Parathyroid adenoma (tissue), 2 donors: ENCODE measurements around the gene CACNG5.

Experiments
- H2AFZ ChIP-seq: fragments of 300-600 bp; sonication (generic); one replicate; pipeline ENCODE4 v1.7.0; 2017; ENCODE audit warnings: antibody characterized with exemption, mild to moderate bottlenecking
- H3K27ac ChIP-seq: fragments of 300-600 bp; sonication (generic); one replicate; pipeline ENCODE4 v1.7.0; 2017
- H3K27me3 ChIP-seq: fragments of 300-600 bp; sonication (generic); one replicate; pipeline ENCODE4 v1.7.0; 2017; ENCODE audit warnings: low read length; ENCODE audit not compliant: control insufficient read depth, insufficient read depth
- H3K36me3 ChIP-seq: fragments of 300-600 bp; sonication (generic); one replicate; pipeline ENCODE4 v1.7.0; 2017; ENCODE audit warnings: low read length; ENCODE audit not compliant: control insufficient read depth, insufficient read depth
- H3K4me1 ChIP-seq: fragments of 300-600 bp; sonication (generic); one replicate; pipeline ENCODE4 v1.7.0; 2017; ENCODE audit warnings: control low read depth
- H3K4me2 ChIP-seq: fragments of 300-600 bp; sonication (generic); one replicate; pipeline ENCODE4 v1.7.0; 2017; ENCODE audit warnings: low read length
- H3K4me3 ChIP-seq: fragments of 300-600 bp; sonication (generic); one replicate; pipeline ENCODE4 v1.7.0; 2017; ENCODE audit warnings: low read depth, low read length
- H3K79me2 ChIP-seq: fragments of 300-600 bp; sonication (generic); one replicate; pipeline ENCODE4 v1.7.0; 2017; ENCODE audit warnings: control low read depth
- H3K9ac ChIP-seq: fragments of 300-600 bp; sonication (generic); one replicate; pipeline ENCODE4 v1.7.0; 2017; ENCODE audit warnings: mild to moderate bottlenecking
- H3K9me3 ChIP-seq: fragments of 300-600 bp; sonication (generic); one replicate; pipeline ENCODE4 v1.7.0; 2017; ENCODE audit warnings: low read length; ENCODE audit not compliant: control insufficient read depth
- CTCF ChIP-seq: fragments of 300-600 bp; sonication (generic); IDR thresholded peaks from one replicate; pipeline ENCODE4 v1.7.0; 2017; ENCODE audit warnings: antibody characterized with exemption, mild to moderate bottlenecking
- donor health status: primary hyperparathyroidism.

The CACNG5 gene

DNA sequence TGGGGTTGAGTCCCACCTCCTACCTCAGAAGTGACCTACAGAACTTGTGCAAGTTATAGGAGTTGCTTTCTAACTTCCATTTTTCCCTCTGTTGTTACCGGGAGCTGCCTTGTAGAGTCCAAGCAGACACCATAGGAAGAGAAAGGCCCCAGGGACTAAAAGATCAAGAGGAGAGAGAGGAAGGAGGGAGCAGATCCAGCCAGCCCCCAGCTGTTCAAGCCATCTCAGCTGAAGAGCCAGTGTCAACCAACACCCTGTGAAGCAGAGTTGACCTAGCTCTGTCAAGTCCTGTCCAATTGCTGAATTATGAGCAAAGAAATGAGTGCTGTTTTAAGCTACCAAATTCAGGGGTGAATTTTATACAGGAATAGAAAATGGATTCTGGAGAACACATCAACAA lies 94.7 kb downstream of the CACNG5 start:
- H3K4me1 ChIP-seq, result no peaks in the 10 kb centered on the region

GRCh38 chr17:66930933-66931332 lies 96.0 kb downstream of the CACNG5 start:
- H3K27me3 ChIP-seq, result no peaks in the 10 kb centered on the region
- no peak for TF ChIP-seq CTCF
- H3K9me3 ChIP-seq, result no peaks in the 10 kb centered on the region
- no peaks in the 10 kb centered on the region for H3K4me1 ChIP-seq
- no peaks in the 10 kb centered on the region for H3K36me3 ChIP-seq
- no peaks in the 10 kb centered on the region for H3K79me2 ChIP-seq
- H3K4me3 ChIP-seq, result no peak overlapping the region
- no peak overlapping the region for H3K4me2 ChIP-seq
- H2AFZ ChIP-seq, result no peak overlapping the region
- H3K27ac ChIP-seq, result no peak overlapping the region
- no peak overlapping the region for H3K9ac ChIP-seq

More for the DNA sequence above, 94.7 kb downstream of the CACNG5 start:
- no peak overlapping the region for H3K27ac ChIP-seq
- no peaks in the 10 kb centered on the region for H3K79me2 ChIP-seq
- no peak overlapping the region for H3K9ac ChIP-seq
- no peak overlapping the region for H2AFZ ChIP-seq
- no peaks in the 10 kb centered on the region for H3K27me3 ChIP-seq
- no peak overlapping the region for H3K4me3 ChIP-seq
- no peaks in the 10 kb centered on the region for H3K9me3 ChIP-seq
- TF ChIP-seq CTCF, result no peak
- H3K4me2 ChIP-seq, result no peak overlapping the region
- no peaks in the 10 kb centered on the region for H3K36me3 ChIP-seq

GRCh38 chr17:66932311-66932710 lies 97.4 kb downstream of the CACNG5 start:
- H3K9me3 ChIP-seq, result no peaks in the 10 kb centered on the region
- H3K79me2 ChIP-seq, result no peaks in the 10 kb centered on the region
- no peak overlapping the region for H3K4me2 ChIP-seq
- no peaks in the 10 kb centered on the region for H3K4me1 ChIP-seq
- no peak overlapping the region for H3K27ac ChIP-seq
- TF ChIP-seq CTCF, result no peak
- no peak overlapping the region for H3K9ac ChIP-seq
- no peak overlapping the region for H2AFZ ChIP-seq
- H3K4me3 ChIP-seq, result no peak overlapping the region
- H3K36me3 ChIP-seq, result no peaks in the 10 kb centered on the region
- no peaks in the 10 kb centered on the region for H3K27me3 ChIP-seq

DNA sequence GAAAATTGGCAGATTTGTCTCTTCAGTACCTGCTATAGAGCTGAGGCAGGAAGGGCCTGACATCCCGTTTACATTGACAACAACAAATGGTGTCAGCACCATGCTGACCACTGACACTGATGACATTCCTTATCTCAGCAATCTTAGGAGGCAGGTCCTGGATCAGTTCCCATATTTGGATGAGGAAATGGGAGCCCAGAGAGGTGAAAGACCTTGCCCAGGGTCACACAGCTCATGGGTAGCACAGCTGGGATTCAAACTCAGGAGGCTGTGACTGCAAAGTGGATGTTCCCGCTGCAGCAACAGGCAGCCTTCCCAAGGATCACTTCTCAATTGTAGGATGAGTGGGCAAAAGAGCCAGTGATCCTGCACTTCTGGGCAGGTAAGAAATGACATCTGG lies 99.1 kb downstream of the CACNG5 start:
- Histone ChIP-seq H2AFZ (no peak overlapping the region), H3K9me3 (no peaks in the 10 kb centered on the region), H3K4me2 (no peak overlapping the region), H3K4me3 (no peak overlapping the region), H3K36me3 (no peaks in the 10 kb centered on the region), H3K27me3 (no peaks in the 10 kb centered on the region), H3K79me2 (no peaks in the 10 kb centered on the region), H3K27ac (no peak overlapping the region), H3K9ac (no peak overlapping the region), H3K4me1 (no peaks in the 10 kb centered on the region)
- TF ChIP-seq CTCF, result no peak
